HCT116 (cell line): ENCODE results near the gene RADIL. TPM values are rescaled to one million over a fixed set of nuclear protein-coding genes. Genes with fewer than 3 reads are reported as not detected.

Experiments used
- ATAC-seq: fragments of 200-7000 bp; cut with Tn5 transposase; 2 replicates; pipeline ENCODE4 v1.9.1; 2020; ENCODE audit warnings: mild to moderate bottlenecking, moderate library complexity
- BruUV-seq: library from RNA; stranded (reverse); fragments of 400-500 nt; replicated peaks from 2 replicates; lab custom pipeline; 2021; lab: Mats Ljungman, UMichigan
- CTCF ChIA-PET: fragments of 300-600 bp; sonication (Branson Sonifier 250); formaldehyde crosslinking; loops from one replicate; lab custom pipeline; 2021; ENCODE audit warnings: antibody characterized with exemption; lab: Charles Lee
- POLR2A ChIA-PET: fragments of 300-600, 350-600 bp; sonication (Branson Sonifier 250); formaldehyde crosslinking; loops from one replicate; lab custom pipeline; 2021; ENCODE audit warnings: antibody characterized with exemption; lab: Charles Lee
- RAD21 ChIA-PET, 2 experiments: fragments of 300-600 bp; sonication (Branson Sonifier 250); formaldehyde crosslinking; loops; one replicate each; lab custom pipeline; 2023; ENCODE audit warnings: low total read pairs in 2 of 2; ENCODE audit not compliant: uncharacterized antibody in 2 of 2, unreplicated experiment in 2 of 2, low non-redundant PET in 1 of 2; lab: Charles Lee
- DNase-seq: peaks from one replicate; pipeline ENCODE4 v3.0.0-alpha.2; 2010; ENCODE audit warnings: low read depth, low spot score
- H2AFZ ChIP-seq: fragments of 200-600 bp; shearing (Covaris generic), sonication (generic); 2 replicates; pipeline ENCODE4 v1.6.1; 2017; ENCODE audit warnings: low read depth, mixed run types, mixed read lengths, antibody characterized with exemption, low read length; ENCODE audit not compliant: poor library complexity, severe bottlenecking
- H3K27ac ChIP-seq: 2 replicates; pipeline ENCODE4 v1.5.1; 2012; ENCODE audit warnings: low read depth, low read length
- H3K27me3 ChIP-seq: fragments of 200-600 bp; sonication (generic); 2 replicates; pipeline ENCODE4 v1.6.1; 2016; ENCODE audit warnings: mixed run types, low read length, mixed read lengths; ENCODE audit not compliant: insufficient read depth
- H3K36me3 ChIP-seq, 2 experiments: fragments of 200-500 bp in 1 of 2; fragments of 200-600 bp in 1 of 2; sonication (Bioruptor generic) in 1 of 2; sonication (generic) in 1 of 2; 2 replicates each; pipeline versions ENCODE4 v1.5.1 to v1.6.1; 2014 to 2016; ENCODE audit warnings: low read length in 2 of 2, inconsistent platforms in 1 of 2, mixed read lengths in 1 of 2, mixed run types in 1 of 2; ENCODE audit not compliant: insufficient read depth in 2 of 2, control insufficient read depth in 1 of 2
- H3K4me1 ChIP-seq, 2 experiments: fragments of 200-600 bp in 1 of 2; sonication (generic) in 1 of 2; 2 replicates each; pipeline versions ENCODE4 v1.5.1 to v1.6.1; 2012 to 2017; ENCODE audit warnings: low read length in 2 of 2, inconsistent platforms in 1 of 2, mild to moderate bottlenecking in 1 of 2, mixed read lengths in 1 of 2, mixed run types in 1 of 2, moderate library complexity in 1 of 2; ENCODE audit not compliant: insufficient read depth in 2 of 2, control insufficient read depth in 1 of 2
- H3K4me2 ChIP-seq: fragments of 200-600 bp; sonication (generic); 2 replicates; pipeline ENCODE4 v1.6.1; 2017; ENCODE audit warnings: mixed run types, low read length, mixed read lengths
- H3K4me3 ChIP-seq, 2 experiments: fragments of 200-600 bp in 1 of 2; sonication (generic) in 1 of 2; replicated peaks in 1 of 2; 2 replicates each; pipeline ENCODE4 v1.5.1; 2011 to 2016; ENCODE audit warnings: low read length in 2 of 2, control low read depth in 1 of 2, low read depth in 1 of 2, mild to moderate bottlenecking in 1 of 2, mixed read lengths in 1 of 2, mixed run types in 1 of 2
- H3K79me2 ChIP-seq: fragments of 200-600 bp; sonication (generic); 2 replicates; pipeline ENCODE4 v1.6.1; 2017; ENCODE audit warnings: mild to moderate bottlenecking, mixed run types, low read length, moderate library complexity, mixed read lengths; ENCODE audit not compliant: insufficient read depth
- H3K9ac ChIP-seq: fragments of 200-600 bp; sonication (generic); 2 replicates; pipeline ENCODE4 v1.6.1; 2016; ENCODE audit warnings: low read length, mixed read lengths
- H3K9me2 ChIP-seq: fragments of 200-600 bp; sonication (generic), shearing (Covaris generic); 2 replicates; pipeline ENCODE4 v1.6.1; 2017; ENCODE audit warnings: mixed run types, mild to moderate bottlenecking, moderate library complexity; ENCODE audit not compliant: insufficient read depth
- H3K9me3 ChIP-seq, 2 experiments: fragments of 200-500 bp in 1 of 2; fragments of 200-600 bp in 1 of 2; sonication (Bioruptor generic) in 1 of 2; sonication (generic) in 1 of 2; 2 replicates each; pipeline ENCODE4 v1.6.1; 2014 to 2017; ENCODE audit warnings: low read length in 2 of 2, mixed read lengths in 2 of 2, inconsistent platforms in 1 of 2, low read depth in 1 of 2, mild to moderate bottlenecking in 1 of 2, mixed run types in 1 of 2, moderate library complexity in 1 of 2; ENCODE audit not compliant: control insufficient read depth in 1 of 2, insufficient read depth in 1 of 2
- H4K20me1 ChIP-seq: fragments of 200-600 bp; sonication (generic), shearing (Covaris generic); 2 replicates; pipeline ENCODE4 v1.6.1; 2017; ENCODE audit warnings: mixed run types, mild to moderate bottlenecking, moderate library complexity; ENCODE audit not compliant: insufficient read depth
- CBX3 ChIP-seq: IDR thresholded peaks from 2 replicates; pipeline ENCODE4 v1.6.1; 2012; ENCODE audit warnings: low read depth
- CEBPB ChIP-seq: IDR thresholded peaks from 2 replicates; pipeline ENCODE4 v1.6.1; 2012; ENCODE audit warnings: low read depth
- CTCF ChIP-seq, 3 experiments: fragments of 200-600 bp in 1 of 3; sonication (generic) in 1 of 3; IDR thresholded peaks in 2 of 3; conservative IDR thresholded peaks in 1 of 3; 2 replicates each; pipeline ENCODE4 v1.5.1; 2012 to 2017; ENCODE audit warnings: low read depth in 2 of 3, low read length in 2 of 3, antibody characterized with exemption in 1 of 3, borderline replicate concordance in 1 of 3, control low read depth in 1 of 3, mild to moderate bottlenecking in 1 of 3, mixed read lengths in 1 of 3, mixed run types in 1 of 3, moderate library complexity in 1 of 3; ENCODE audit not compliant: insufficient read depth in 1 of 3
- EGR1 ChIP-seq: IDR thresholded peaks from 2 replicates; pipeline ENCODE4 v1.6.1; 2012; ENCODE audit warnings: low read depth
- ELF1 ChIP-seq: IDR thresholded peaks from 2 replicates; pipeline ENCODE4 v1.6.1; 2012; ENCODE audit warnings: low read depth, borderline replicate concordance
- EZH2 ChIP-seq: fragments of 200-600 bp; sonication (generic); IDR thresholded peaks from 2 replicates; pipeline ENCODE4 v1.6.1; 2017; ENCODE audit warnings: antibody characterized with exemption, mixed run types
- FOSL1 ChIP-seq: IDR thresholded peaks from 2 replicates; pipeline ENCODE4 v1.6.1; 2012; ENCODE audit warnings: low read depth
- JUND ChIP-seq: IDR thresholded peaks from 2 replicates; pipeline ENCODE4 v1.6.1; 2012
- POLR2AphosphoS5 ChIP-seq: IDR thresholded peaks from 2 replicates; pipeline ENCODE4 v1.6.1; 2011; ENCODE audit warnings: mild to moderate bottlenecking, low read depth, low read length, moderate library complexity
- RAD21 ChIP-seq: IDR thresholded peaks from 2 replicates; pipeline ENCODE4 v1.6.1; 2012; ENCODE audit warnings: low read depth, mild to moderate bottlenecking
- REST ChIP-seq: IDR thresholded peaks from 2 replicates; pipeline ENCODE4 v1.6.1; 2012; ENCODE audit warnings: low read depth
- SIN3A ChIP-seq: IDR thresholded peaks from 2 replicates; pipeline ENCODE4 v1.6.1; 2012; ENCODE audit warnings: low read depth
- SP1 ChIP-seq: IDR thresholded peaks from 2 replicates; pipeline ENCODE4 v1.6.1; 2012; ENCODE audit warnings: low read depth
- SRF ChIP-seq: IDR thresholded peaks from 2 replicates; pipeline ENCODE4 v1.6.1; 2012; ENCODE audit warnings: low read depth
- ZFX ChIP-seq: fragments of 450-650 bp; IDR thresholded peaks from 2 replicates; pipeline ENCODE4 v1.6.1; 2017
- intact Hi-C: fragments of 100-400 bp; cut with micrococcal nuclease; formaldehyde crosslinking; loops from 2 replicates; pipeline ENCODE4 v1.10.0; 2022
- total RNA-seq: library from RNA; stranded (reverse); gene quantifications from one replicate; pipeline ENCODE4 v1.2.1, GENCODE V29; 2021; ENCODE audit not compliant: unreplicated experiment
- TF ChIP-seq, protein P1 (sequence below): IDR thresholded peaks from 2 replicates; pipeline ENCODE4 v1.6.1; 2012
- TF ChIP-seq, protein P2 (sequence below): IDR thresholded peaks from 2 replicates; pipeline ENCODE4 v1.6.1; 2011; ENCODE audit warnings: mild to moderate bottlenecking, low read length, moderate library complexity; ENCODE audit not compliant: insufficient replicate concordance; ENCODE audit errors: extremely low read depth
- TF ChIP-seq, protein P3 (sequence below): IDR thresholded peaks from 2 replicates; pipeline ENCODE4 v1.6.1; 2012

RADIL gene
- total RNA-seq, 1 experiment from 2014 or later, result 5.3 TPM

GRCh38 chr7:4830176-4830575 lies 53.3 kb downstream of the RADIL start:
- H3K9me2 ChIP-seq, result no peaks in the 10 kb centered on the region
- no TSS peak for BruUV-seq
- no peaks in the 10 kb centered on the region for H3K27me3 ChIP-seq
- intact Hi-C loops, result loop anchor here (1.0 kb wide), 2 partner anchors 53 to 255 kb away; partner anchors contain the start of gene RADIL
- no peaks in the 10 kb centered on the region for H3K36me3 ChIP-seq
- TF ChIP-seq CEBPB (no peak), ZFX (no peak), SP1 (no peak), JUND (no peak), CTCF (IDR thresholded peaks at IDR 0.05 in 2 of 3, conservative IDR thresholded peaks at IDR 0.05 in 1 of 3; ENCODE audit: borderline replicate concordance in 1 of 3, insufficient read depth in 1 of 3, low read depth in 2 of 3, low read length in 2 of 3) (peak; percentile 93 to 99 (median 97)), ELF1 (no peak), CBX3 (peak; percentile 30; the same call in 1 of the 2 replicates), FOSL1 (no peak), RAD21 (peak; percentile 78), EZH2 (no peak), EGR1 (no peak), REST (no peak), SRF (no peak), POLR2AphosphoS5 (no peak), SIN3A (no peak)
- TF ChIP-seq, protein P1, sequence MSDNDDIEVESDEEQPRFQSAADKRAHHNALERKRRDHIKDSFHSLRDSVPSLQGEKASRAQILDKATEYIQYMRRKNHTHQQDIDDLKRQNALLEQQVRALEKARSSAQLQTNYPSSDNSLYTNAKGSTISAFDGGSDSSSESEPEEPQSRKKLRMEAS, result 0 out of 2 replicates have a peak, but pooled peaks have one; percentile 14
- TF ChIP-seq, protein P2, sequence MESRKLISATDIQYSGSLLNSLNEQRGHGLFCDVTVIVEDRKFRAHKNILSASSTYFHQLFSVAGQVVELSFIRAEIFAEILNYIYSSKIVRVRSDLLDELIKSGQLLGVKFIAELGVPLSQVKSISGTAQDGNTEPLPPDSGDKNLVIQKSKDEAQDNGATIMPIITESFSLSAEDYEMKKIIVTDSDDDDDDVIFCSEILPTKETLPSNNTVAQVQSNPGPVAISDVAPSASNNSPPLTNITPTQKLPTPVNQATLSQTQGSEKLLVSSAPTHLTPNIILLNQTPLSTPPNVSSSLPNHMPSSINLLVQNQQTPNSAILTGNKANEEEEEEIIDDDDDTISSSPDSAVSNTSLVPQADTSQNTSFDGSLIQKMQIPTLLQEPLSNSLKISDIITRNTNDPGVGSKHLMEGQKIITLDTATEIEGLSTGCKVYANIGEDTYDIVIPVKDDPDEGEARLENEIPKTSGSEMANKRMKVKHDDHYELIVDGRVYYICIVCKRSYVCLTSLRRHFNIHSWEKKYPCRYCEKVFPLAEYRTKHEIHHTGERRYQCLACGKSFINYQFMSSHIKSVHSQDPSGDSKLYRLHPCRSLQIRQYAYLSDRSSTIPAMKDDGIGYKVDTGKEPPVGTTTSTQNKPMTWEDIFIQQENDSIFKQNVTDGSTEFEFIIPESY, result no peak
- TF ChIP-seq, protein P3, sequence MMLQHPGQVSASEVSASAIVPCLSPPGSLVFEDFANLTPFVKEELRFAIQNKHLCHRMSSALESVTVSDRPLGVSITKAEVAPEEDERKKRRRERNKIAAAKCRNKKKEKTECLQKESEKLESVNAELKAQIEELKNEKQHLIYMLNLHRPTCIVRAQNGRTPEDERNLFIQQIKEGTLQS, result no peak
- TF ChIP-seq, all 23 proteins: peak for 4
- no peak overlapping the region for H3K4me2 ChIP-seq
- no peak overlapping the region for H3K4me3 ChIP-seq
- ATAC-seq (peak; percentile 98), DNase-seq (peak; percentile 41)
- no peaks in the 10 kb centered on the region for H3K4me1 ChIP-seq
- H3K9ac ChIP-seq, result no peak overlapping the region
- no peaks in the 10 kb centered on the region for H3K9me3 ChIP-seq
- H3K27ac ChIP-seq, result no peak overlapping the region
- no peak overlapping the region for H2AFZ ChIP-seq
- H3K79me2 ChIP-seq, result no peaks in the 10 kb centered on the region
- RAD21 ChIA-PET, result interaction anchor here (0.5 to 1.3 kb wide), 5 partner anchors 54 to 260 kb away, joined by 3 to 5 read pairs (median 3); partner anchors contain the start of gene RADIL (in 2 of the 2)
- no peaks in the 10 kb centered on the region for H4K20me1 ChIP-seq
- CTCF ChIA-PET, result interaction anchor here (1.0 to 2.4 kb wide), 6 partner anchors 12 to 259 kb away, joined by 3 to 14 read pairs (median 5); partner anchors contain the start of genes AP5Z1 and RADIL
- POLR2A ChIA-PET, result no interaction called here
